Stimulated activated CD8-positive, alpha-beta memory T cell treated with anti-CD3 and anti-CD28 coated beads, Interleukin-15, amount 100 ng/mL, for 48 hours (primary cell): ENCODE measurements around the gene SNX7.
A peak's percentile ranks its signal among the peaks of the same experiment; 100 is the strongest.

ENCODE experiments used
- DNase-seq, 2 donors: peaks; one replicate each; pipeline ENCODE4 v3.0.0-alpha.2; 2020; ENCODE audit warnings: low read depth in 2 of 2

The SNX7 gene

DNA sequence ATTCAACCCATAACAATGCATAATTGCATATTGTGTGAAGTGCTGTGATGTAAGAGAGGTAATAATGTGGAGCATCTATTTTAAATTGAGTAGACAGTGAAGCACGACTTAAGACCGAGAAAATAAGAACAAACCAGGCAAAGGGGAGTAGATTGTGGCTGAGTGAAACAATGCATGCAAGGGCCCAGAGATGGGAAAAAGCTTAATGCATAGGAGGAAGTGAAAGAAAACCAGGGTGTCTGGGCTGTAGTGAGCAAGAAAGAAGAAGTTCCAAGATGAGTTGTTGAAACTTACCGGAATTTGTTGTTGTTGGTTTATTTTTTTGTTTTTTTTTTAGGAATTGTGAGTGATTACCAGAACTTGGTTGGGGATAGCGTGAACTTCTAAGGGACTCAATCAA, 104.7 kb downstream of the SNX7 start:
- no peak for DNase-seq

DNA sequence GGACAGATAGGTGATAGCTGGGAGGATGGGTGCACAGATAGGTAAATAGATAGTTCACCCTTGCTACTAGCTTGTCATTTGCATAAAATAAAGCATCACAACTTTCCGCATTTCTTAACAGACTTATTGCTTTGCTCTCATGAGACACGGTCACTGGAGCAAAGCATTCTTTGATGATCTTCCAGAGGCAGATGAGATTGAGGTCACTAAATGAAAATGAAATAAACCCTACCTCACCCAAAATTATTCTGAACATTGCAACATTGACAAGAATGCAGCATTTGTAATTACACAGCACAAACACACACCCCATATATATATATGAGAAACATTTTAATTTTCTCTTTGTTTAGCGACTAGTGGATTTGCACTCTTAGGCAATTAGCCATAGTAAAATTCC, 107.6 kb downstream of the SNX7 start:
- no peak for DNase-seq

DNA sequence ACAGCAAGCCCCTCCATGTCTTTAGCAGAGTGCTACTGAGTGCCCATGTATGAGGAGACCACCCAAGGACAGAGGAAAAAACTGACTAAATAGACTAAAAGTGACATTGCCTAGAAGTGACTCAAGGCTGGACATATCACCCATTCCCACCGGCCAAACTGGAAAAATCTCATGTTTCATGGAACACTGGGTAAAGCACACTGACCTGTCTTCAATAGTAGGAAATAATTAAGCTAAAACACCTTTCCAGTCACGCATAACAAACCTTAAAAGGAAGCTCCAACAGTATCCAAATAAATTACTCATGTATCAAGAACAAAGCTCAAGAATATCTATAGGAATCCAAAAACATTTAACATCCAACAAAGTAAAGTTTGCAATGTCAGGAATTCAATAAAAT, 120.4 kb downstream of the SNX7 start:
- no peak for DNase-seq

DNA sequence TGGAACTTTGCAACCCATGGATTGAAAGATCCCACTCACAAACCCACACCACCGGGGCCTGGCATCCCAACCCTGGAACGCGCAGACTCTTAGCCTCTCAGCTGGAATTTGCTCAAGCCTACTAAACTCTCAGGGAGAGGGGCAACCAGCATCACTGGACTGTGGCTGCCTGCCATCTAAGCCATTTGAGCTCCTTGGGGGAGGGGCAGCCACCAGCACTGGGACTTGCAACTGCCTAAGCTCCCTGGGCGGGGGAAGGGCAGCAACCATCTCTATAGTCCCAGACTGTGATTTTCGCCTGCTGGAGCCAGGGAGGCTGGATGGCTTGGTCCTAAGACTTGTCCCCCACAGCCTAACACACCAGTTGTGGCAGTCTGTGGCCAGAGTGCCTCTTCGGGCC, 122.3 kb downstream of the SNX7 start:
- no peak for DNase-seq

DNA sequence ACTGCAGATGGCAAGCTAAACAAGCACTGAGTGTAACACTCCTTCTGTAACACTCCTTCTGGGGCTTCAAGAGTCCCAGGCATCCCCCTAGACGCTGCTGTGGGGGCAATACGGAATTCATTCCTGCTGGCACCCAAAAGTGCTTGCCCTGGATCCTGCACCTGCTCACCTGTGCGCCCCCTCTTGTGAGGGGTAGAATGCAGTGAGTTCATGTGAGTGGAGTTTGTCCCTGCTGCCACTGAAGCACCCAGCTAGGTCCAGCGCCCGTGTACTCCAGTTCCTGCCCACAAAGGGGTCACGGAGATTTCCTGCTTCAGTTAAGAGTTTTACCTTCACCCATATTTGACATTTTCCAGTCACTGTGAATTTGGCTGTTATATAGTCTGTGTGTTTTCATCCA, 130.0 kb downstream of the SNX7 start:
- DNase-seq = no peak

DNA sequence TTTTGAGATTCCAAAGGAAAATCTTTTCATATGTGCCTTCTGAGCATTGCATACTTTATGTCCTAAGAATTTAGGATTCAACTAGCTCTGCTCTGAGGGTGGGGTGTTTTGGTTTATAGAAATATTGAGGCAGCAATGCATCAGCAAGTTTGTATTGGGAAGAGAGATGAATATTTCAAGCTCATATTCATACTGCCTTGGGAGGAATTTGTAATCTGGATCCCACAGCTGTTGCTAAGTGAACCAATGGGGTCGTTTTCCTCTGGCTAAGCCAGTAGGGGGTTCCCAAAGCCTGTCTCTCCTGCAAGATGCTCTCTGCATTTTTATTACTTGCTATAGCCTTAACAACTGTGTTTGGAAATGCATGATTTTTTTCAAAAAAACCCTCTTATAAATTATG, 130.6 kb downstream of the SNX7 start:
- no peak for DNase-seq

DNA sequence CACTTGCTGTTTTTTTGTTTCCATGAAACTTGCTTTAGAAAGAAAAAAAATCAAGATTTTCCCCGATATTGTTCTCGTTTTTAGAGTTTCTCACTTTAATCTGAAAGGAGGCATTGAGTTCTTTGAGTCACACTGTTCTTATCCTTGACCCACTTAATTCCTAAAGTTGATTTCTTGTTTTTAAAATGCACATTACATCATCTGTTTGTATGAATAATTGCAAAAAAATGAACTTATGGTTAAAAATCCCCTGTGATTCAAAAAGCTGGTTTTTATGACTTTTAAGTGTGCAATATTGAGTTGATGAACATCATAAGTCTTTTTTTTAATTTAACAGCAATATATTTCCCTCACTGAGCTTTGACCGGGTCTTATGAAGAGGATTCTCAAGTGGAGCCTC, 131.6 kb downstream of the SNX7 start:
- DNase-seq = no peak

DNA sequence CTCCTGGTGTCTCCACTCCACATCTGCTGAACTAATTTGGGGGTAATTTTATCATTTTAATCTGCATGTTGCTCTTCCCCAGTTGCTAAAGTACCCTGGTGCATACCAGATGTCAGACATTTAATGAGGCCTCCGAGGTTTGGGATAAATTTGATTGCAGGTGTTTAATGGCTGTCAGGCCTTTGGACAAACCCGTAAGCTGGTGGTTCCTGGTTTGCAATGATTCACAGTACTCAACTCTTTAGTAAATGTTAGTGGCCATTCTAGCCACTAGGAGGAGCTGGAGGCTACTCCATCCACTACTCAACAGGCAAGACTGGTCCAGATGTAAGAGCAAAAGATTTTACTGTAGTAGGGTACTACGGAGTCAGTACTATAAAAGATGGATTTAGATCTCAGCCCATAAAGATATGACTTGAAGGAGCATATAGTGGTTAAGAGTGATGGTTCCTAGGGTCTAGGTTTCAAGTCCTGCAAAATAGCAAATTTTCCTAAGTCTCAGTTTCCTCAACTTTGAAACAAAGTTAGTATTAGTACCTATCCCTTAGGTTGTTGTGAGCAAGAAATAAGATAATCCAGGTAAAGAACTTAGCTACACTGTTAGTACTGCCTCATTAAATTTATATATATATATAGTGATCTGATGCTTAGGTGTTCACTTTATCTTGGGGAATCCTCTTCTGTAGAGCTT, 132.8 kb downstream of the SNX7 start:
- peak; percentile 6 to 8 for DNase-seq

DNA sequence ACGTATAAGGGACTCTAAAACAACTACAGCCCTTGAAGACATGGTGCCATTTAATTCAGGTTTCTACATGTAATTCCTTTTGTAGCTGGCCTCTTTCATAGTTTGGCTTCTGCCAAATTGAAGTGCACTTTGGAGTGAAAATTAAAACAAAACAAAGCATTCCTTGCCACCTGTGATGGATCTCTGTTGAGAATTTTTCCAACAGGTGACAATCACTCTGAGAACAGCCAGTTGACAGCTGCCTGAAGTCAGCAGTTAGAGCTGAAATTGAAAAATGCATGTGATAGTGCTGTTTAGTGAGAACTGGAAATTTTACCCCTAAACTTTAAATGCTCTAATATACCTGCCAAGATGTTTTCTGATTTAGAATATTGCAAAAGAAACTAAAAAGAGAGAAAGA, 134.5 kb downstream of the SNX7 start:
- no peak for DNase-seq

DNA sequence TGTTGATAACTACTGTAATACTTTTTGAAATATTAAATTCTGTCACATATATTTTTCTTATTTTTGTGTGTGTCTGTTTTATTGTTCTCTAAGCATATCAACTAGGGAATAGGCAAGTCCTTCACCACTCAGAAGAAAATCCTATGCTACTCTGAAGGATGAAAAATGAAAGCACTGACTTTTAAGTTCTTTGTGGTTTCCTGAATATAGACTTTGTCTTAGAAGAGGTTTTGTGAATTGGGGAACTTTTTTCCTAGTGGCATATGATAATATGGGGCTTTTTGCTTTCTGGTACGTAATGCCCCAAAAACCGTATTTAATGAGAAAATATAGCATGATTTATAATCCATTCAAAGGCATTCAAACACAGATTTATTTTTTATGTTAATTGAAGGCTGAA, 136.0 kb downstream of the SNX7 start:
- no peak for DNase-seq
